HepG2 (cell line): ENCODE data around the gene RRBP1. TPM values are rescaled to one million over a fixed set of nuclear protein-coding genes. Genes with fewer than 3 reads are reported as not detected.

Experiments used
- ADNP ChIP-seq: sonication (generic); formaldehyde crosslinking; IDR thresholded peaks from 2 replicates; pipeline ENCODE4 v1.4.0; 2020; ENCODE audit warnings: missing genetic modification reagents
- HMG20A ChIP-seq: IDR thresholded peaks from 2 replicates; pipeline ENCODE4 v1.6.1; 2016; ENCODE audit warnings: borderline replicate concordance
- HOXA9 ChIP-seq: sonication (generic); formaldehyde crosslinking; IDR thresholded peaks from 2 replicates; pipeline ENCODE4 v1.8.1; 2022; ENCODE audit warnings: missing genetic modification reagents, mild to moderate bottlenecking, moderate library complexity, borderline replicate concordance
- POLR2AphosphoS5 ChIP-seq: IDR thresholded peaks from 2 replicates; pipeline ENCODE4 v1.6.1; 2012; ENCODE audit warnings: low read depth, low read length
- REPIN1 ChIP-seq: sonication (generic); formaldehyde crosslinking; IDR thresholded peaks from 2 replicates; pipeline ENCODE4 v1.8.0; 2022; ENCODE audit warnings: missing genetic modification reagents, low read depth, mild to moderate bottlenecking, borderline replicate concordance
- ZNF12 ChIP-seq: sonication (generic); formaldehyde crosslinking; IDR thresholded peaks from 2 replicates; pipeline ENCODE4 v1.5.0; 2020; ENCODE audit warnings: missing genetic modification reagents
- ZNF224 ChIP-seq: sonication (generic); formaldehyde crosslinking; IDR thresholded peaks from 2 replicates; pipeline ENCODE4 v1.5.0; 2020; ENCODE audit warnings: mild to moderate bottlenecking, missing genetic modification reagents
- ZNF563 ChIP-seq: sonication (generic); formaldehyde crosslinking; IDR thresholded peaks from 2 replicates; pipeline ENCODE4 v1.8.0; 2022; ENCODE audit warnings: mild to moderate bottlenecking, moderate library complexity, missing genetic modification reagents
- ZNF577 ChIP-seq: sonication (generic); formaldehyde crosslinking; IDR thresholded peaks from 2 replicates; pipeline ENCODE4 v1.4.0; 2020; ENCODE audit warnings: mild to moderate bottlenecking, low read depth, missing genetic modification reagents, borderline replicate concordance
- ZNF674 ChIP-seq: sonication (generic); formaldehyde crosslinking; IDR thresholded peaks from 2 replicates; pipeline ENCODE4 v1.5.0; 2020; ENCODE audit warnings: low read depth, mild to moderate bottlenecking, missing genetic modification reagents
- ZNF83 ChIP-seq: sonication (generic); formaldehyde crosslinking; IDR thresholded peaks from 2 replicates; pipeline ENCODE4 v1.4.0; 2020; ENCODE audit warnings: missing genetic modification reagents, mild to moderate bottlenecking, borderline replicate concordance
- polyA plus RNA-seq, 8 experiments: library from polyadenylated mRNA; depleted of rRNA in 3 of 8; stranded (reverse) in 7 of 8; unstranded in 1 of 8; fragments of >200 nt; fragmentation: Illumina TruSeq in 4 of 8; extraction: Trizol in 4 of 8; gene quantifications; 2 replicates each; pipeline versions ENCODE4 v1.2.1 to v1.2.3, GENCODE V29; 2011 to 2016; ENCODE audit warnings: low read depth in 4 of 8, missing spikeins in 1 of 8, mixed read lengths in 1 of 8; ENCODE audit not compliant: insufficient read depth in 1 of 8
- total RNA-seq, 5 experiments: library from RNA; depleted of rRNA; stranded (reverse); fragments of >200 nt; fragmentation: Illumina TruSeq; extraction: Trizol; gene quantifications; 2 replicates each; pipeline ENCODE4 v1.2.3, GENCODE V29; 2016; ENCODE audit warnings: low read depth in 1 of 5
- TF ChIP-seq, protein P1 (sequence below): sonication (generic); formaldehyde crosslinking; IDR thresholded peaks from 2 replicates; pipeline ENCODE4 v1.4.0; 2020; ENCODE audit warnings: missing genetic modification reagents
- TF ChIP-seq, protein P2 (sequence below): sonication (generic); formaldehyde crosslinking; IDR thresholded peaks from 2 replicates; pipeline ENCODE4 v1.9.0; 2021; ENCODE audit warnings: missing genetic modification reagents, mild to moderate bottlenecking, borderline replicate concordance
- TF ChIP-seq, protein P3 (sequence below), 2 experiments: fragments of 450-650 bp in 1 of 2; sonication (generic) in 1 of 2; formaldehyde crosslinking; IDR thresholded peaks; 2 replicates each; pipeline versions ENCODE4 v1.5.0 to v1.8.0; 2020 to 2022; ENCODE audit warnings: mild to moderate bottlenecking in 1 of 2, missing genetic modification reagents in 1 of 2
- TF ChIP-seq, protein P4 (sequence below): sonication (generic); formaldehyde crosslinking; IDR thresholded peaks from 2 replicates; pipeline ENCODE4 v1.4.0; 2020; ENCODE audit warnings: mild to moderate bottlenecking, missing genetic modification reagents, borderline replicate concordance
- TF ChIP-seq, protein P5 (sequence below): sonication (generic); formaldehyde crosslinking; IDR thresholded peaks from 2 replicates; pipeline ENCODE4 v1.5.0; 2020; ENCODE audit warnings: missing genetic modification reagents

Gene RRBP1
- total and polyA plus RNA-seq, 2 of the 13 experiments (the other 11 are each of a cell fraction or from before 2014, with no cell fraction given): 150 to 222 TPM

DNA sequence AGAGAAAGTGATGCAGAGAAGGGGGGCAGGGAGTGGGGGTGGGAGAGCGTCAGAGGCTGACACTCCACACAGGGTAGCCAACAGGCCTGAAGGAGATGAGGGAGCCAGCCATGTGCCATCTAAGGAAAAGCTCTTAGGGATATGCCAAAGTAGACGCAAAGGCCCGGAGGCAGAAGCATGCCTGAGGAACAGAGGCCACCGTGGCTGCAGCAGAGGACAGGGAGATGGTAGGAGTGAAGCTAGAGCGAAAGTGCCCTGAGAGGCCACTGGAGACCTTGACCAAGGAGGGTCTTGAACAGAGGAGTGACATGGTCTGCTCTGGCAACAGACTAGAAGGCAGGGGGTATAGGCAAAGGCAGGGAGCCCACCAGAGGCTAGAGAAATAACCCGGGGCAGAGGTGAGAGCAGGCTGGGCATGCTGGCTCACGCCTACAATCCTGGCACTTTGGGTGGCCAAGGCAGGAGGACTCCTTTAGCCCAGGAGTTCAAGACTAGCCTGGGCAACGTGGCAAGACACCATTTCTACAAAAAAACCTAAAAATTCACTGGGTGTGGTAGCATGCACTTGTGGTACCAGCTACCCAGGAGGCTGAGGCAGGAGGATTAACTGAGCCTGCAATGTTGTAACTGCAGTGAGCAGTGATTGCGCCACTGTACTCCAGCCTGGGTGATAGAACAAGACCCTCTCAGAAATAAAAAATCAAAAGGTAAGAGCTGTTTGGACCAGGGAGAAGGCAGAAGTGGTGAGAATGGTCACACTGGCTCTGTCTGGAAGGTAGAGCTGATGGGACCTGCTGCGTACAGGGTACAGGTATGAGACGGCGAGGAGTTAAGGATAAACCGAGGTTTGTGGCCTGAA is 6.3 kb downstream of the RRBP1 start (continued):
- TF ChIP-seq, protein P1, sequence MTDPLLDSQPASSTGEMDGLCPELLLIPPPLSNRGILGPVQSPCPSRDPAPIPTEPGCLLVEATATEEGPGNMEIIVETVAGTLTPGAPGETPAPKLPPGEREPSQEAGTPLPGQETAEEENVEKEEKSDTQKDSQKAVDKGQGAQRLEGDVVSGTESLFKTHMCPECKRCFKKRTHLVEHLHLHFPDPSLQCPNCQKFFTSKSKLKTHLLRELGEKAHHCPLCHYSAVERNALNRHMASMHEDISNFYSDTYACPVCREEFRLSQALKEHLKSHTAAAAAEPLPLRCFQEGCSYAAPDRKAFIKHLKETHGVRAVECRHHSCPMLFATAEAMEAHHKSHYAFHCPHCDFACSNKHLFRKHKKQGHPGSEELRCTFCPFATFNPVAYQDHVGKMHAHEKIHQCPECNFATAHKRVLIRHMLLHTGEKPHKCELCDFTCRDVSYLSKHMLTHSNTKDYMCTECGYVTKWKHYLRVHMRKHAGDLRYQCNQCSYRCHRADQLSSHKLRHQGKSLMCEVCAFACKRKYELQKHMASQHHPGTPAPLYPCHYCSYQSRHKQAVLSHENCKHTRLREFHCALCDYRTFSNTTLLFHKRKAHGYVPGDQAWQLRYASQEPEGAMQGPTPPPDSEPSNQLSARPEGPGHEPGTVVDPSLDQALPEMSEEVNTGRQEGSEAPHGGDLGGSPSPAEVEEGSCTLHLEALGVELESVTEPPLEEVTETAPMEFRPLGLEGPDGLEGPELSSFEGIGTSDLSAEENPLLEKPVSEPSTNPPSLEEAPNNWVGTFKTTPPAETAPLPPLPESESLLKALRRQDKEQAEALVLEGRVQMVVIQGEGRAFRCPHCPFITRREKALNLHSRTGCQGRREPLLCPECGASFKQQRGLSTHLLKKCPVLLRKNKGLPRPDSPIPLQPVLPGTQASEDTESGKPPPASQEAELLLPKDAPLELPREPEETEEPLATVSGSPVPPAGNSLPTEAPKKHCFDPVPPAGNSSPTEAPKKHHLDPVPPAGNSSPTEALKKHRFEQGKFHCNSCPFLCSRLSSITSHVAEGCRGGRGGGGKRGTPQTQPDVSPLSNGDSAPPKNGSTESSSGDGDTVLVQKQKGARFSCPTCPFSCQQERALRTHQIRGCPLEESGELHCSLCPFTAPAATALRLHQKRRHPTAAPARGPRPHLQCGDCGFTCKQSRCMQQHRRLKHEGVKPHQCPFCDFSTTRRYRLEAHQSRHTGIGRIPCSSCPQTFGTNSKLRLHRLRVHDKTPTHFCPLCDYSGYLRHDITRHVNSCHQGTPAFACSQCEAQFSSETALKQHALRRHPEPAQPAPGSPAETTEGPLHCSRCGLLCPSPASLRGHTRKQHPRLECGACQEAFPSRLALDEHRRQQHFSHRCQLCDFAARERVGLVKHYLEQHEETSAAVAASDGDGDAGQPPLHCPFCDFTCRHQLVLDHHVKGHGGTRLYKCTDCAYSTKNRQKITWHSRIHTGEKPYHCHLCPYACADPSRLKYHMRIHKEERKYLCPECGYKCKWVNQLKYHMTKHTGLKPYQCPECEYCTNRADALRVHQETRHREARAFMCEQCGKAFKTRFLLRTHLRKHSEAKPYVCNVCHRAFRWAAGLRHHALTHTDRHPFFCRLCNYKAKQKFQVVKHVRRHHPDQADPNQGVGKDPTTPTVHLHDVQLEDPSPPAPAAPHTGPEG (CRISPR knock-in tag): no peak
- TF ChIP-seq ZNF577 (CRISPR knock-in tag): no peak
- TF ChIP-seq, protein P2, sequence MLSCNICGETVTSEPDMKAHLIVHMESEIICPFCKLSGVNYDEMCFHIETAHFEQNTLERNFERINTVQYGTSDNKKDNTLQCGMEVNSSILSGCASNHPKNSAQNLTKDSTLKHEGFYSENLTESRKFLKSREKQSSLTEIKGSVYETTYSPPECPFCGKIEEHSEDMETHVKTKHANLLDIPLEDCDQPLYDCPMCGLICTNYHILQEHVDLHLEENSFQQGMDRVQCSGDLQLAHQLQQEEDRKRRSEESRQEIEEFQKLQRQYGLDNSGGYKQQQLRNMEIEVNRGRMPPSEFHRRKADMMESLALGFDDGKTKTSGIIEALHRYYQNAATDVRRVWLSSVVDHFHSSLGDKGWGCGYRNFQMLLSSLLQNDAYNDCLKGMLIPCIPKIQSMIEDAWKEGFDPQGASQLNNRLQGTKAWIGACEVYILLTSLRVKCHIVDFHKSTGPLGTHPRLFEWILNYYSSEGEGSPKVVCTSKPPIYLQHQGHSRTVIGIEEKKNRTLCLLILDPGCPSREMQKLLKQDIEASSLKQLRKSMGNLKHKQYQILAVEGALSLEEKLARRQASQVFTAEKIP (CRISPR knock-in tag): no peak
- no peak for TF ChIP-seq HOXA9 (CRISPR knock-in tag)
- TF ChIP-seq, protein P3, sequence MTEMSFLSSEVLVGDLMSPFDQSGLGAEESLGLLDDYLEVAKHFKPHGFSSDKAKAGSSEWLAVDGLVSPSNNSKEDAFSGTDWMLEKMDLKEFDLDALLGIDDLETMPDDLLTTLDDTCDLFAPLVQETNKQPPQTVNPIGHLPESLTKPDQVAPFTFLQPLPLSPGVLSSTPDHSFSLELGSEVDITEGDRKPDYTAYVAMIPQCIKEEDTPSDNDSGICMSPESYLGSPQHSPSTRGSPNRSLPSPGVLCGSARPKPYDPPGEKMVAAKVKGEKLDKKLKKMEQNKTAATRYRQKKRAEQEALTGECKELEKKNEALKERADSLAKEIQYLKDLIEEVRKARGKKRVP (CRISPR knock-in tag; IDR thresholded peaks at IDR 0.05): no peak
- TF ChIP-seq, protein P4, sequence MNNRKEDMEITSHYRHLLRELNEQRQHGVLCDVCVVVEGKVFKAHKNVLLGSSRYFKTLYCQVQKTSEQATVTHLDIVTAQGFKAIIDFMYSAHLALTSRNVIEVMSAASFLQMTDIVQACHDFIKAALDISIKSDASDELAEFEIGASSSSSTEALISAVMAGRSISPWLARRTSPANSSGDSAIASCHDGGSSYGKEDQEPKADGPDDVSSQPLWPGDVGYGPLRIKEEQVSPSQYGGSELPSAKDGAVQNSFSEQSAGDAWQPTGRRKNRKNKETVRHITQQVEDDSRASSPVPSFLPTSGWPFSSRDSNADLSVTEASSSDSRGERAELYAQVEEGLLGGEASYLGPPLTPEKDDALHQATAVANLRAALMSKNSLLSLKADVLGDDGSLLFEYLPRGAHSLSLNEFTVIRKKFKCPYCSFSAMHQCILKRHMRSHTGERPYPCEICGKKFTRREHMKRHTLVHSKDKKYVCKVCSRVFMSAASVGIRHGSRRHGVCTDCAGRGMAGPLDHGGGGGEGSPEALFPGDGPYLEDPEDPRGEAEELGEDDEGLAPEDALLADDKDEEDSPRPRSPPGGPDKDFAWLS (CRISPR knock-in tag): no peak
- TF ChIP-seq, protein P5, sequence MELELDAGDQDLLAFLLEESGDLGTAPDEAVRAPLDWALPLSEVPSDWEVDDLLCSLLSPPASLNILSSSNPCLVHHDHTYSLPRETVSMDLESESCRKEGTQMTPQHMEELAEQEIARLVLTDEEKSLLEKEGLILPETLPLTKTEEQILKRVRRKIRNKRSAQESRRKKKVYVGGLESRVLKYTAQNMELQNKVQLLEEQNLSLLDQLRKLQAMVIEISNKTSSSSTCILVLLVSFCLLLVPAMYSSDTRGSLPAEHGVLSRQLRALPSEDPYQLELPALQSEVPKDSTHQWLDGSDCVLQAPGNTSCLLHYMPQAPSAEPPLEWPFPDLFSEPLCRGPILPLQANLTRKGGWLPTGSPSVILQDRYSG (CRISPR knock-in tag): no peak
- TF ChIP-seq ZNF12 (CRISPR knock-in tag): no peak
- 0 out of 2 replicates have a peak, but pooled peaks have one; percentile 31 for TF ChIP-seq ZNF674 (CRISPR knock-in tag)
- TF ChIP-seq ZNF563 (CRISPR knock-in tag): no peak
- TF ChIP-seq ZNF83 (CRISPR knock-in tag): no peak
- TF ChIP-seq ADNP (CRISPR knock-in tag): no peak
- TF ChIP-seq POLR2AphosphoS5: peak; percentile 25; the same call in 1 of the 2 replicates
- no peak for TF ChIP-seq REPIN1
- no peak for TF ChIP-seq HMG20A (CRISPR knock-in tag)
- no peak for TF ChIP-seq ZNF224 (CRISPR knock-in tag)
